Measurements from ENCODE around the gene SOD2. TPM values are rescaled to one million over a fixed set of nuclear protein-coding genes. Genes with fewer than 3 reads are reported as not detected.

Gene SOD2
- total and polyA plus RNA-seq, 2 of the 13 experiments (the other 11 are each of a cell fraction or from before 2014, with no cell fraction given): 304 to 309 TPM

DNA sequence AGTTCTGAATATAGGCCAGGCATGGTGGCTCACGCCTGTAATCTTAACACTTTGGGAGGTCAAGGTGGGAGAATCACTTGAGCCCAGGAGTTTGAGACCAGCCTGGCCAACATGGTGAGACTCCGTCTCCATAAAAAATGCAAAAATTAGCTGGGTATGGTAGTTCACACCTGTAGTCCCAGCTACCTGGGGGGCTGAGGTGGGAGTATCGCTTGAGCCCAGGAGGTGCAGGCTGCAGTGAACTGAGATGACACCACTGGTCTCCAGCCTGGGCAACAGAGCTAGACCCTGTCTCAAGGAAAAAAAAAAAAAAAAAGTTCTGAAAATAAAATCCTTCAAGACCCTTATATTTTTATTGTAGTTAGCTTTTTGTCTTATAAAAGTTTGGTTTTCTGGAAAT is 22.6 kb upstream of the SOD2 start:
- ChIA-PET POLR2A (interaction anchor here (1.8 kb wide), 1 partner anchor 11 kb away, joined by 6 read pairs; the partner anchor contains the start of gene WTAP), CTCF (ENCODE audit: low intra/inter-chr PET ratio, low total read pairs) (no interaction called here)
- in situ Hi-C loops (cut with HindIII; ENCODE audit: extremely low pct_ligation_motif_present, low pct_unique_long_range_greater_than_20kb): no loop called here
- no peak for TF ChIP-seq ZNF12 (CRISPR knock-in tag; IDR thresholded peaks at IDR 0.05)
- TF ChIP-seq ATF6 (CRISPR knock-in tag; conservative IDR thresholded peaks at IDR 0.05): no peak
- no peak for TF ChIP-seq FOXK1 (CRISPR knock-in tag; IDR thresholded peaks at IDR 0.05; ENCODE audit: borderline replicate concordance, low read depth)
- TF ChIP-seq KLF16 (CRISPR knock-in tag; IDR thresholded peaks at IDR 0.05): no peak
- TF ChIP-seq ZNF292 (CRISPR knock-in tag; IDR thresholded peaks at IDR 0.05; ENCODE audit: borderline replicate concordance, low read depth): no peak
- TF ChIP-seq PHF5A (CRISPR knock-in tag; IDR thresholded peaks at IDR 0.05; ENCODE audit: low read depth, unreplicated experiment): no peak
- no peak for TF ChIP-seq ZNF446 (CRISPR knock-in tag; IDR thresholded peaks at IDR 0.05)
- TF ChIP-seq ATF7-NPFF (CRISPR knock-in tag; IDR thresholded peaks at IDR 0.05; ENCODE audit: low read depth): no peak
- no peak for TF ChIP-seq ZNF773 (CRISPR knock-in tag; IDR thresholded peaks at IDR 0.05; ENCODE audit: borderline replicate concordance)
- H3K36me3 ChIP-seq (replicated peaks in 1 of 2; ENCODE audit: control insufficient read depth in 1 of 2, insufficient read depth in 2 of 2, low read length in 2 of 2): no peaks in the 10 kb centered on the region
- no peak overlapping the region for H3K9ac ChIP-seq (ENCODE audit: insufficient read depth, low read depth, low read length)
- peaks cover 4% of the 10 kb centered on the region; the same call in 1 of the 2 replicates for H4K20me1 ChIP-seq (ENCODE audit: insufficient read depth, low read length)
- no TSS peak for BruUV-seq (replicated peaks)
- FAIRE-seq (no peak), DNase-seq (ENCODE audit: low spot score) (no peak), ATAC-seq (no peak)
- intact Hi-C loops (cut with micrococcal nuclease; ENCODE audit: unreplicated experiment): no loop called here
- 90% methylated on average over 3 of the region's 3 CpGs for WGBS (ENCODE audit: low lambda C conversion rate)
- no peak overlapping the region for H3K4me2 ChIP-seq (ENCODE audit: low read depth, low read length)
- H2AFZ ChIP-seq (ENCODE audit: low read length): no peak overlapping the region
- H3K27ac ChIP-seq (ENCODE audit: extremely low read length, insufficient read depth, low read length): no peak overlapping the region
- H3K9me3 ChIP-seq (ENCODE audit: low read length): no peaks in the 10 kb centered on the region
- H3K4me3 ChIP-seq (replicated peaks in 1 of 3; ENCODE audit: insufficient read depth in 1 of 3, low read depth in 2 of 3, low read length in 3 of 3): no peak overlapping the region
- no peaks in the 10 kb centered on the region for H3K4me1 ChIP-seq (ENCODE audit: insufficient read depth, low read length)
- no peaks in the 10 kb centered on the region for H3K27me3 ChIP-seq (ENCODE audit: control insufficient read depth in 1 of 2, insufficient read depth in 2 of 2, low read length in 2 of 2)
- no peaks in the 10 kb centered on the region for H3K79me2 ChIP-seq (ENCODE audit: insufficient read depth, low read length)
